ENCODE data around the gene DAG1.
"Not testable (repeated sequence)": the region's sequence is repeated elsewhere in the genome, so short reads cannot be mapped to it uniquely, and the experiment has no call there.

The DAG1 gene

DNA sequence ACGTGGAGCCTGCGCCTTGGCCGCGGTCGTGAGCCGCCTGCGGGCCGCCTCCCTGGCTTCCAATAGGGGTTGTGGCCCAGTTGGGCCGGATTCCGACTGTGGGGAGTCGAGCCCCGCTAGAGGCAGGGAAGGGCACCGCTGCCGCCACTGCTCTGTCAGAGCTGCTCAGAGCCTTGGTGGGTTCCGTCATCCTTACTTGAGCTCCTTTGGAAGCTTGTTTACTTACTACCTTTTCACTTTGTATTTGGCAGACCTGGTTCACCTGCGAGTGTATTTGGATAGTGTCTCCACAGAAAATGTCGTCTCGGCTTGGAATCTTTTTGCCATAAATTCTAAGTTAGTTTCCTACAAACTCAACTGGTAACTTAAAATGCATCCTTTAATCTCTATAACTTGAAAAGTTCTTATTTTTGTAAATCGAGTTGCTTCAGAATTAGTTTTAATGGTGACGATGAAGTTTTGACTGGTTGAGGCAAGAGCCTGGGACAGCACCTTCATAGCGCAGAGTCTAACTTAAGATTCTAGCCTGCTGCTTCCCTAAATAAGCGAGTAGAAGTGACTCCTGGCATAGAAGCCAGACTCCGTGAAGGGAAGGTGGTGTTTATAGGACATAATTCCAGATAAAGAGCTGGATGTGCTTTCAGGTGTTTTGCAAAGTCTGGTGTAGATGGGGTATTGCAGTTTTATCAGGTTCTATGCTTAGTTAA lies 800 bp downstream of the DAG1 start:
- DNase-seq (ENCODE audit: low read depth in 2 of 2): no peak

DNA sequence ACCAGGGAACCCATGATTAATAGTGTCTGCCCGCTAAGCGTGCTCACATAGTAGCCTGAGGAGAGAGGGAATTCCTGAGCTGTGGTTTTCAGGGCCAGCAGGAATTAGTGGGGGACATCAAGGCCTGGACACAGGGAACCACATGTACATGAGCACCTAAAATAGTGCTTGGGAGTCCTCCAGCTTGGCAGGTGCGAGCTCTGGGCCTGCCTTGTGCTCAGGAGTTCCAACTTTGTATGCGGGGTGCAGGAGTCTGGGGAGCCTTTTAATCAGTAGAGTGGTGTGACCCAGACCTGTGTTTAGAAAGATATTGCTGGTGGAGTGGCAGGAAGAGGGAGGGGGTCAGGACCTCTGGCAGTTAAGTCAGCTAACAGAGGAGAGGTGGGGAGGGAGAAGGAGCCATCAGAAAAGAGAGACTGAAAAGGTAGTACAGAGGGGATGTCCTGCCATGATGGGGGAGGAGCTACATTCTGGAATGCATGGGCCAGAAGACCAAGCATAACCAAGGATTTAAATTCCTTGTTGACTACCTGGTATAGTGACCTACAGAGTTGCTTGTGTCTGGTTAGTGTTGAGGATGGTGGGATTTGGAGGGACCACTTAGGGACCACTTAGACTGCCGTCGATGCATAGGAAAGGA lies 1.9 kb downstream of the DAG1 start:
- DNase-seq (ENCODE audit: low read depth in 2 of 2): no peak

DNA sequence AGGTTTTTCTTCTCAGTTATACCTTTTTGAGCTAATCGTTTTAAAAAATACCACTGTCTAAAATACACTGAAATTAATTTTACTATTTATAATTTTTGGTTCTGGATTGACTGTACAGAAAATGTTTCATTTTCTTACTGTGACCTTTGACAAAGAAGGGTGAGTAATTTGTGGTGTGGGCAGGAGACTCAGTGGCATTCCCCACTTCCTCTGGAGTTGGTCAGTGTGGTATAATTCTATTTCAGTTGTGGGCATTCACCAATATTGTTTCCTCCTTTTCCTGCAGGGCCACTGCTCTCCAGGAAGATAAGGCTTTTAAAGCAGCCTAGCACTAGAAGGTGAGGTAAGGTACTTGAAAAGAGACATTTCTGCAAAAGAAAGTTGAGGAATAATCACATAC lies 6.5 kb downstream of the DAG1 start:
- no peak for DNase-seq (ENCODE audit: low read depth in 2 of 2)

DNA sequence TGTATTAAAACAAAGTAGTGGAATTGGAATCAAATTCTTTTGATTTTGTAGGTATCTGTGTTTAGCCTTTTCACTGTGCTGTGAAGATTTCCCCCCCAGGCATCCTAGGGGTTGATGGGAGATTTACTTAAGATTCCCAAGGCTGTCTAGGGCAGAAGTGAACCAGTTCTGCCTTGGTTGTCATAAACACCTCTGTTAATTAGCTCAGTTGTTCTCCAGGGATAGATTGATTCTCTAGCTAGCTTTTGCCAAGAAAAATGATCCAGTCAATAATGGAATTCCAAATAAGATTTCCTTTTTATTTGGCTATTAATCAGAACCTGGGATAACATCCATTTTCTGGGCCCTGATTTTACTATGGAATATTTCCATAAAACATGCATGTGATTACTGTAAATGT lies 12.7 kb downstream of the DAG1 start:
- no peak for DNase-seq (ENCODE audit: low read depth in 2 of 2)

- DNase-seq (ENCODE audit: low read depth in 2 of 2): no peak
Measured at GRCh38 chr3:49484471-49484870, 14.4 kb downstream of the DAG1 start.

- DNase-seq (ENCODE audit: low read depth in 2 of 2): no peak
Measured at GRCh38 chr3:49489247-49489646, 19.2 kb downstream of the DAG1 start.

- DNase-seq (ENCODE audit: low read depth in 2 of 2): no peak
Measured at GRCh38 chr3:49492969-49493368, 22.9 kb downstream of the DAG1 start.

- DNase-seq (ENCODE audit: low read depth in 2 of 2): no peak
Measured at GRCh38 chr3:49493901-49494300, 23.8 kb downstream of the DAG1 start.

DNA sequence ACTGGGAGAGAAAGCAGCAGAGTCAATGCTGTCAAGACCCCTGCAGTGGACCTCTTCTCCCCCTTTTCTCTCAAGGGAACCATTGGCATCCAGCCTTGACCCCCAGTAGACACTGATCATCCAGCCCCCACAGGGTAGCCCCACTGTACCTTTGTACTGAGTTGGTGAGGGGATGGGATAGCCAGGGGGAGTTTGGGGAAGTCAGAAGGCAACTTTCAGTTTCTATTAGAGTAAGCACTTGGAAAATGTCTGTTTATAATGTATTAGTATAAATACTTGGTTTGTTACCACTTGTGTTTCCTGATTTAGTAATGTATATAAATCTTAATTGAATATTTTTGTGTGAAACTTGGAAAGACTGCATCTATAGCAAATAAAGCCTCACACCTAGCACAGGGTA lies 25.0 kb downstream of the DAG1 start:
- DNase-seq (ENCODE audit: low read depth in 2 of 2): no peak

DNA sequence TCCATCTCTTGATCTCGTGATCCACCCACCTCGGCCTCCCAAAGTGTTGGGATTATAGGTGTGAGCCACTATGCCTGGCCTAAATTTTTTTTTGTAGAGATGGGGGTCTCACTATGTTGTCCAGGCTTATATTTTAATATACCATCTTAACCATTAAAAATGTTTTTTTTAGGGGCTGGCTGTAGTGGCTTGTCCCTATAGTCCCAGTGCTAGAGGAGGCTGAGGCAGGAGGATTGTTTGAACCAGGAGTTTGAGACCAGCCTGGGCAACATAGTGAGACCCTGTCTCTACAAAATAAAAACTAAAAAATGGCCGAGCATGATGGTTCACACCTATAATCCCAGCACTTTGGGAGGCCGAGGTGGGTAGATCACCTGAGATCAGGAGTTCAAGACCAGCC lies 26.8 kb downstream of the DAG1 start:
- DNase-seq (ENCODE audit: low read depth in 2 of 2): not testable (repeated sequence)

DNA sequence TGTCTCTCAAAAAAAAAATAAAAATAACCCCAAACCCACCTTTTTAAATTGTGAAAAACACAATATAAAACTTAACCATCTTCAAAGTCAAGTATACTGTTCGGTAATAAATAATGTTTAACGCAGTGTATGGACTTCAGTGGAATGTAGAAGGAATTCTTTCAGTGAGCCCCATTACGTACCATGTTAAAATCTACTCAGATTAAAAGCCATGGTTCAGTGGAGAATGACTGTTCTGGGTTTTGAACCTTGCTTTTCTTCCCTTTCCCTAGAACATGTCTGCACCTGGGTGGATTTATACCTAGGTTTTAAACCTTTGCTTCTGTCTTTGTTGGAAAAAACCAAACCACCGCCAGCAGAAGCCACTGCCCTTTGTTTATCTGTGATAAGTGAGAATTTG lies 27.5 kb downstream of the DAG1 start:
- DNase-seq (ENCODE audit: low read depth in 2 of 2): no peak

GRCh38 chr3:49498239-49498638 lies 28.2 kb downstream of the DAG1 start:
- no peak for DNase-seq (ENCODE audit: low read depth in 2 of 2)

DNA sequence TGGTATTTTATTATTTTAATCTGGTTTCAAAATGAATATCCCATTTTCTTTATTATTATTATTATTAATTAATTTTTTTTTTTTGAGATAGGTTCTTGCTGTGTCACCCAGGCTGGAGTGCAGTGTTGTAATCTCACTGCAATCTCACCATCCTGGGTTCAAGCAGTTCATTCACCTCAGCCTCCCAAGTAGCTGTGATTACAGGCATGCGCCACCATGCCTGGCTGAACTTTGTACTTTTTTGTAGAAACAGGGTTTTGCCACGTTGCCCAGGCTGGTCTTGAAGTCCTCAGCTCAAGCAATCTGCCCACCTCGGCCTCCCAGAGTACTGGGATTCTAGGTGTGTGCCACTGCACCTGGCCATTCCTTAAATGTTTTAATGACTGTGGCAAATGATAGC lies 28.6 kb downstream of the DAG1 start:
- DNase-seq (ENCODE audit: low read depth in 2 of 2): no peak

- DNase-seq (ENCODE audit: low read depth in 2 of 2): no peak
Measured at GRCh38 chr3:49500205-49500731, 30.2 kb downstream of the DAG1 start.

DNA sequence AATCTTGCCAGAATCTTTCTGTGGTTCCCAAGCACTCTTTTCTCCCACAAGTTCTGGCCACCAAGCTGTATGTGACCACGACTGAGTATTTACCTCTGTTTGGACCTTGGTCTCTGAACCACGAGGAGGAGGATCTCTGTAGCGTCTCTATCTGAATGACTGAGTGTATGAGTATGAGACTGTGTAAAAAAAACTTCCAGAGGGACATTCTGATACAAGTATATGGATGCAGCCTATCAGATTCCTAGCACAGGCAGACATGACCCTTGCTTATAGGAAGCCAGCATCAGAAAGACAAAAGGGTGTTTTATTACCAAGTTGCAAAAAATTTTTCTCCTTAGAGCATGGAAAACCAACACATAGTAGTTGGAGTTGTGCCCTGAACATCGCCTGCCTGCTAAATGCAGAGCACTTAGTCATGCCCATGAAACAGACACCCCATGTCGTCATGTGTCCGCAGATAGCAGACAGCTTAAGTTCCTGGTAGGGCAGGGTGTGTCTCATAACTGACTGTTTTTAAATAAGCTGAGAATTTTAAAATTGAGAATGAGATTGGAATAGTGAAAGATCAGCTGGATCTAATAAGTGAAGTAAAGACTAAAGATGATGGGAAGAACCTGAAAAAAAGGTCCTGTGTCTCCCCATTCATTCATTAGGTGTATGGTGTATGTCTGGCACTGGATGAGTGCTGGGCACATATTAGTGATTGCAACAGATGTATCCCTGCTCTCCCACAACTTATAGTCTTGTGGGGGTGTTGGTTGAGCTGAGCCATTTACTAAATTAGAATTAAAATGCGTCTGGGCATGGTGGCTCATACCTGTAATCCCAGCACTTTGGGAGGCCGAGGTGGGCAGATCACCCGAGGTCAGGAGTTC lies 30.9 kb downstream of the DAG1 start:
- DNase-seq (ENCODE audit: low read depth in 2 of 2): no peak

DNA sequence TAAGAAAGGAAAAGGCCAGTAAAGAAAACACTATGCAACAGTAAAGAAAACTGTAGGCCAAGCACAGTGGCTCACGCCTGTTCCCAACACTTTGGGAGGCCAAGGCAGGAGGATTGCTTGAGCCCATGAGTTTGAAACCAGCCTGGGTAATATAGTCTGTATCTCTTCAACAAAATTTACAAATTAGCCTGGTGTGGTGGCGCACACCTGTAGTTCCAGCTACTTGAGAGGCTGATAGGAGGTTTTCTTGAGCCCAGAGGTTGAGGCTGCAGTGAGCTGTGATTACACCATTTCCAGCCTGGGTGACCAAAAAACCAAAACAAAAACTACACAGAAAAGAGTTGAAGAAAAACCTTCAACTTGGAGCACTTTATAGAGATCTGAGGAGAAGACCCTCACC lies 31.8 kb downstream of the DAG1 start:
- no peak for DNase-seq (ENCODE audit: low read depth in 2 of 2)

GRCh38 chr3:49506906-49507305 lies 36.8 kb downstream of the DAG1 start:
- no peak for DNase-seq (ENCODE audit: low read depth in 2 of 2)

DNA sequence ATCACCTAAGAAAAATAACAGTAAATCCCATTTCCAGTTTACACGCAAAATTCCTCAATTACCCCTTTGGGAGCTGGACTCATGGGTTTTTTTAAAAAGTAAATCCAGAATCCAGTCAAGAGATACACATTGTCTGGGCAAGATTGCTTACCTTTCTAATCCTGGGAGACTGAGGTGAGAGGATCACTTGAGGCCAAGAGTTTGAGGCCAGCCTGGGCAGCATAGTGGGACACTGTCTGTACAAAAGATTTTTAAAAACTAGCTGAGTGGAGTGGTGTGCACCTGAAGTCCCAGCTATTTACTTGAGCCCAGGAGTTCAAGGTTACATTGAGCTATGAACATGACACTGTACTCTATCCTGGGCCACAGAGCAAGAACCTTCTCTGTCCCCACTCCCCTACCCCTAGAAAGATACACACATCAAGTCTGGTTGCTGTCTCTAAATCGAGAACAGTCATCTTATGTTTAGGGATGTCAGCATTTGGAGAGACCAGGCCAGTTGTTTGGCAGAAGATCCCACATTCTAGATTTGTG lies 39.0 kb downstream of the DAG1 start:
- no peak for DNase-seq (ENCODE audit: low read depth in 2 of 2)

DNA sequence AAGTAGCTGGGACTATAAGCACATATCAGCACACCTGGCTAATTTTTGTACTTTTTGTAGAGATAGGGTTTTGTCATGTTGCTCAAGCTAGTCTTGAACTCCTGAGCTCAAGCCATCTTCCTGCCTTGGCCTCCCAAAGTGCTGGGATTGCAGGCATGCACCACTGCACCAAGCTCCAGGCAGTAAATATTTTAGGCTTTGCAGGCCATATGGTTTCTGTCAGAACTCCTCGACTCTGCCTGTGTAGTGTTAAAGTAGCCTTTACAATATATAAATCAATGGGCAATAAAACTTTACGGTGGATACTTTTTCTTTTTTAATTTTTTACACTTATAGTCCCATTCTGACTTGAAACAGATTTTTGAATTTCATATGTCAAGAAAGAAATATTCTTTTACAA lies 41.6 kb downstream of the DAG1 start:
- no peak for DNase-seq (ENCODE audit: low read depth in 2 of 2)

DNA sequence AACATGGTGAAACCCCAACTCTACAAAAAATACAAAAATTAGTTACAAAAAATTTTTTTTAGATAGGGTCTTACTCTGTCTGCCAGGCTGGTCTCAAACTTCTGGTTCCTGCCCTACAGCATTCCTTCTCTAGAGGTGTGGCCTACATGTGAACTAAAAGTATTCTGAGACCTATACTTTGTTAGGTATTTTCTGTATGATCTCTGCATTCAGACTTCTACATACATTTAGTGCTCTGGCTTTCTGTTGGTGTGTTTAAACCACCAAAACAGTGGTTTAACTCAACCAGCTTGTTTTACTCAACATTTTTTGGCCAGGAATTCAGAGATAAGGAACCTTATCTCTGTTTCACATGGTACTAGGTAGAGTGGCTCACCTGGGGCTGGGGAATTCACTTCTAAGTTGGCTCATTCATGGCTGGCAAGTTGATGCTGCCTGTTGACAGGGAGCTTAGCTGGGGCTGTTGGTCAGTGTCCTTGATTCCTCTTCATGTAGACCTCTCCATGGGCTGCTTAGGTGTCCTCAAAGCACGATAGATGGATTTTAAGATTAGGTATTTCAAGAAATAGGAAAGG lies 42.8 kb downstream of the DAG1 start:
- DNase-seq (ENCODE audit: low read depth in 2 of 2): no peak

DNA sequence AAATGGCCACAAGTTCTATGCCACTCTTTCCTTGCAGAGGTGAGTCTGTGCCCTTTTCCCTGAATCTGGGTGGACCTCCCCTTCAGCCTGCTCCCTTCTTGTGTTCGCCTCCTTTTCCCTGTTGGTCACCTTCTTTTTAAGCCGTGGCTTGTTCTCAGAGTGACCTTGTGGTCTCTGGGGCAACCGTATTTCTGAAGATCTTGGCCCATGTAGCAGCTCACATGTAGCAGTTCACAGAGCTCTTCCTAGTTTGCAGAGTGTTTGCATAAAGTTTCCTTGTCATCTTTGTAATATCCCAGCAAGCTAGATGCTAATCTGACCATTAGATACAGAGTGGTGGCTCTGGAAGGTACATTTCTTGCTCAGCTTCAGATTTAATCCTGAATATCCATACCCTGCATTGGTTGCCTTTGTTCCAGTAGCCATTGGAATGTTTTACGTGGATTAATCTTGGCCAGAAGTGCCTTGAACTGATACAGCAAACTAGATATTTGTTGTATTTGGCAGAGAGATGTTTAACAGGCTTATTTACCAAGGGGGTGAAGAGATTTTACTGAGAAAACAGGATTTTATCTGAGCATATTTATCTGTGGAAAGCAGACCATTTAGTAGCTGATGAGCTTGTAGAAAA lies 43.5 kb downstream of the DAG1 start:
- no peak for DNase-seq (ENCODE audit: low read depth in 2 of 2)

Measured in stimulated activated CD8-positive, alpha-beta memory T cell treated with anti-CD3 and anti-CD28 coated beads, Interleukin-15, amount 100 ng/mL, for 4 hours (primary cell).